Neutrophil (primary cell): ENCODE measurements around the gene GPR18.

Experiments used
- H3K27ac ChIP-seq: fragments of 200-600 bp; sonication (generic); 2 replicates; pipeline ENCODE4 v1.5.1; 2016; ENCODE audit warnings: mild to moderate bottlenecking, moderate library complexity
- H3K27me3 ChIP-seq: fragments of 200-600 bp; sonication (generic); 2 replicates; pipeline ENCODE4 v1.6.0; 2016; ENCODE audit warnings: mild to moderate bottlenecking
- H3K36me3 ChIP-seq: fragments of 200-600 bp; sonication (generic); 2 replicates; pipeline ENCODE4 v1.5.1; 2017
- H3K4me1 ChIP-seq, 2 experiments: fragments of 200-600 bp in 1 of 2; sonication (generic) in 1 of 2; 1 replicate in 1 of 2; 2 replicates in 1 of 2; pipeline versions ENCODE4 v1.5.1 to v1.6.1; 2013 to 2016; ENCODE audit warnings: low read depth in 1 of 2, low read length in 1 of 2, mild to moderate bottlenecking in 1 of 2, moderate library complexity in 1 of 2; ENCODE audit not compliant: control insufficient read depth in 1 of 2, insufficient read depth in 1 of 2
- H3K4me3 ChIP-seq, 2 experiments: fragments of 200-600 bp in 1 of 2; sonication (generic) in 1 of 2; 1 replicate in 1 of 2; 2 replicates in 1 of 2; pipeline ENCODE4 v1.5.1; 2013 to 2016; ENCODE audit warnings: low read depth in 1 of 2, low read length in 1 of 2, mild to moderate bottlenecking in 1 of 2, moderate library complexity in 1 of 2
- H3K9me3 ChIP-seq: fragments of 200-600 bp; sonication (generic); 2 replicates; pipeline ENCODE4 v1.5.1; 2016
- CTCF ChIP-seq: fragments of 200-600 bp; sonication (generic); IDR thresholded peaks from 2 replicates; pipeline ENCODE4 v1.5.1; 2016; ENCODE audit warnings: antibody characterized with exemption

Gene GPR18

GRCh38 chr13:99304541-99304940, 46.4 kb upstream of the GPR18 start:
- H3K4me3 ChIP-seq = no peak overlapping the region
- H3K27ac ChIP-seq = no peak overlapping the region
- peaks cover 6 to 27% of the 10 kb centered on the region in 2 experiments for H3K4me1 ChIP-seq

GRCh38 chr13:99303863-99304521, 45.8 kb upstream of the GPR18 start:
- Histone ChIP-seq H3K4me3 (no peak overlapping the region), H3K9me3 (no peaks in the 10 kb centered on the region), H3K36me3 (no peaks in the 10 kb centered on the region), H3K4me1 (peaks cover 6 to 28% of the 10 kb centered on the region in 2 experiments), H3K27me3 (no peaks in the 10 kb centered on the region), H3K27ac (no peak overlapping the region)
- TF ChIP-seq CTCF = no peak

More at GRCh38 chr13:99304541-99304940, 46.4 kb upstream of the GPR18 start:
- Histone ChIP-seq H3K27me3 (no peaks in the 10 kb centered on the region), H3K36me3 (no peaks in the 10 kb centered on the region), H3K9me3 (no peaks in the 10 kb centered on the region)
- TF ChIP-seq CTCF = no peak

GRCh38 chr13:99302637-99303505, 44.7 kb upstream of the GPR18 start:
- Histone ChIP-seq H3K4me1 (peaks cover 6 to 28% of the 10 kb centered on the region in 2 experiments), H3K4me3 (no peak overlapping the region), H3K9me3 (no peaks in the 10 kb centered on the region), H3K27ac (no peak overlapping the region), H3K27me3 (no peaks in the 10 kb centered on the region), H3K36me3 (no peaks in the 10 kb centered on the region)
- TF ChIP-seq CTCF = no peak

GRCh38 chr13:99301913-99302636, 43.9 kb upstream of the GPR18 start:
- no peak overlapping the region for H3K4me3 ChIP-seq
- no peaks in the 10 kb centered on the region for H3K9me3 ChIP-seq
- H3K36me3 ChIP-seq = no peaks in the 10 kb centered on the region
- peaks cover 6 to 28% of the 10 kb centered on the region in 2 experiments for H3K4me1 ChIP-seq
- TF ChIP-seq CTCF = no peak
- peak overlapping the region; percentile 47 for H3K27ac ChIP-seq
- no peaks in the 10 kb centered on the region for H3K27me3 ChIP-seq

- TF ChIP-seq CTCF = no peak
- Histone ChIP-seq H3K9me3 (no peaks in the 10 kb centered on the region), H3K4me1 (peaks cover 6 to 28% of the 10 kb centered on the region in 2 experiments), H3K4me3 (no peak overlapping the region), H3K27me3 (no peaks in the 10 kb centered on the region), H3K27ac (peak overlapping the region; percentile 47), H3K36me3 (no peaks in the 10 kb centered on the region)
Observed at GRCh38 chr13:99301056-99301838, 43.1 kb upstream of the GPR18 start.
